CD4-positive, alpha-beta T cell (primary cell): ENCODE data around the gene GPR160. TPM values are rescaled to one million over a fixed set of nuclear protein-coding genes. Genes with fewer than 3 reads are reported as not detected.

Source experiments
- ATAC-seq: fragments of 200-7000 bp; cut with Tn5 transposase; one replicate; pipeline ENCODE4 v1.10.0; 2022; ENCODE audit warnings: mild to moderate bottlenecking; ENCODE audit not compliant: poor library complexity
- CTCF ChIA-PET: fragments of 350-600 bp; sonication (Branson Sonifier 250); formaldehyde crosslinking; loops from one replicate; lab custom pipeline; 2021; ENCODE audit warnings: antibody characterized with exemption, inconsistent platforms; lab: Charles Lee
- POLR2A ChIA-PET: fragments of 350-600 bp; sonication (Branson Sonifier 250); formaldehyde crosslinking; loops from one replicate; lab custom pipeline; 2021; ENCODE audit warnings: antibody characterized with exemption, inconsistent platforms; lab: Charles Lee
- DNase-seq, 14 experiments: peaks; one replicate each; pipeline ENCODE4 v3.0.0-alpha.2; 2013 to 2020; ENCODE audit warnings: mixed read lengths in 2 of 14
- H3K27ac ChIP-seq, 2 donors: one replicate each; pipeline versions ENCODE4 v1.5.1 to v1.7.0; 2013; ENCODE audit warnings: low read length in 2 of 2, low read depth in 1 of 2, mild to moderate bottlenecking in 1 of 2
- H3K27me3 ChIP-seq, 2 experiments: 1 replicate in 1 of 2; 2 replicates in 1 of 2; pipeline versions ENCODE4 v1.6.1 to v1.7.0; 2013; ENCODE audit warnings: low read length in 2 of 2, control low read depth in 1 of 2, mild to moderate bottlenecking in 1 of 2, moderate library complexity in 1 of 2; ENCODE audit not compliant: insufficient read depth in 2 of 2, control insufficient read depth in 1 of 2
- H3K36me3 ChIP-seq: one replicate; pipeline ENCODE4 v1.6.1; 2013; ENCODE audit warnings: low read length, control low read depth; ENCODE audit not compliant: insufficient read depth
- H3K4me1 ChIP-seq: one replicate; pipeline ENCODE4 v1.6.1; 2013; ENCODE audit warnings: low read length, control low read depth; ENCODE audit not compliant: insufficient read depth
- H3K4me3 ChIP-seq: one replicate; pipeline ENCODE4 v1.5.1; 2013; ENCODE audit warnings: mild to moderate bottlenecking, low read length, moderate library complexity
- H3K9me3 ChIP-seq, 2 experiments: 1 replicate in 1 of 2; 2 replicates in 1 of 2; pipeline versions ENCODE4 v1.6.1 to v1.7.0; 2013; ENCODE audit warnings: low read length in 2 of 2, mild to moderate bottlenecking in 2 of 2, control low read depth in 1 of 2, moderate library complexity in 1 of 2; ENCODE audit not compliant: control insufficient read depth in 1 of 2, insufficient read depth in 1 of 2
- H3K27ac Mint-ChIP-seq: one replicate; pipeline ENCODE4 v1.8.0; 2020; ENCODE audit warnings: mixed read lengths
- H3K27me3 Mint-ChIP-seq: one replicate; pipeline ENCODE4 v1.8.0; 2021; ENCODE audit warnings: mixed read lengths
- H3K36me3 Mint-ChIP-seq: one replicate; pipeline ENCODE4 v1.8.0; 2021; ENCODE audit warnings: low read depth, mixed read lengths
- H3K4me1 Mint-ChIP-seq: one replicate; pipeline ENCODE4 v1.8.0; 2021; ENCODE audit warnings: low read depth, mixed read lengths
- H3K4me3 Mint-ChIP-seq: one replicate; pipeline ENCODE4 v1.8.0; 2020; ENCODE audit warnings: mild to moderate bottlenecking, mixed read lengths
- H3K9me3 Mint-ChIP-seq: one replicate; pipeline ENCODE4 v1.8.0; 2020; ENCODE audit warnings: mixed read lengths
- intact Hi-C, 2 experiments: fragments of 100-400 bp; cut with DNase I in 1 of 2; cut with micrococcal nuclease in 1 of 2; formaldehyde crosslinking; loops; one replicate each; pipeline versions ENCODE4 v1.15.1 to v1.9.0; 2023 to 2025; cut with DNase I, micrococcal nuclease
- total RNA-seq, 174 experiments: library from RNA in 2 of 174; stranded (reverse) in 2 of 174; gene quantifications; one replicate each; pipeline ENCODE4 v1.2.3 and lab custom pipeline; 2021 to 2026
- TF ChIP-seq, protein P1 (sequence below): fragments of 200-600 bp; IDR thresholded peaks from one replicate; pipeline ENCODE4 v1.8.0; 2022; ENCODE audit warnings: antibody characterized with exemption, mild to moderate bottlenecking

Gene GPR160
- total RNA-seq, 2 experiments from 2014 or later: 5.7 TPM

DNA sequence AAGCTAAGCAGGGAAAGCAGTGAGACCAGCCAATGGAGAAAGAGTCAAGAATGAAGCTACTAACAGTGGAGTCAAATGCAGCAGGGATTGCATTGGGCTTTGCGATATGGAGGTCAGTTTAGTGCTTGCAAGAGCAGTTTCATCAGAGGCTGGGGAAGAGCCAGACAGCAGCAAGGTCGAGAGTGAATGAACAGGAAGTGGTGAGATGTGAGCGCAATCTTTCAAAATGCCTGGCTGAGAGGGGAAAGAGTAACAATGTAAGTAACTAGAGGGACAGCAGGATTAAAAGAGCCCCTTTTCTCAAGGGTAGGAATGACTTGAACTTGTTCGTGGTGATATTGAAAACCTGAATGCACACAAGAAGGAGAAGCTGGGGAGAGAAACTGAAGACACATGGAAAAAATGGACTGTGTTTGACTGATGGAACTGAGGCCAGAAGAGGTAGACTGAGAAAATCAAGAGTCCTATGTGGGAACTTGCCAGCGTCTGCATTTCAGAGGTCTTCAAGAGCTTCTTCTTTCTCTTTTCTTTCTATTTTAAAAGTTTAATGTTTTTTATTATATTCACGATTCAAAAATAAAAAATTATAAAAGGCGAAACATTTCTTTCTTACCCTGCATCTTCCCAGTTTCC lies 30.6 kb upstream of the GPR160 start:
- H3K27ac ChIP-seq: no peak overlapping the region
- CTCF ChIA-PET: interaction anchor here (1.0 to 1.1 kb wide), 2 partner anchors 13 to 120 kb away, joined by 3 read pairs; no protein-coding TSS in a partner anchor
- ATAC-seq: peak; percentile 86
- Mint-ChIP-seq H3K27me3 (no peaks in the 10 kb centered on the region), H3K27ac (peak overlapping the region; percentile 42), H3K36me3 (no peaks in the 10 kb centered on the region), H3K4me1 (peaks cover 50% of the 10 kb centered on the region), H3K4me3 (peak overlapping the region; percentile 10), H3K9me3 (no peaks in the 10 kb centered on the region)
- POLR2A ChIA-PET: interaction anchor here (1.5 to 1.6 kb wide), 2 partner anchors 26 to 40 kb away, joined by 3 to 8 read pairs; partner anchors contain the start of gene SEC62
- intact Hi-C loops: loop anchor here in 1 of 2 experiments (5.0 kb wide), 1 partner anchor 35 kb away; no protein-coding TSS in a partner anchor
- no peaks in the 10 kb centered on the region for H3K36me3 ChIP-seq
- no peaks in the 10 kb centered on the region for H3K27me3 ChIP-seq
- TF ChIP-seq, protein P1, sequence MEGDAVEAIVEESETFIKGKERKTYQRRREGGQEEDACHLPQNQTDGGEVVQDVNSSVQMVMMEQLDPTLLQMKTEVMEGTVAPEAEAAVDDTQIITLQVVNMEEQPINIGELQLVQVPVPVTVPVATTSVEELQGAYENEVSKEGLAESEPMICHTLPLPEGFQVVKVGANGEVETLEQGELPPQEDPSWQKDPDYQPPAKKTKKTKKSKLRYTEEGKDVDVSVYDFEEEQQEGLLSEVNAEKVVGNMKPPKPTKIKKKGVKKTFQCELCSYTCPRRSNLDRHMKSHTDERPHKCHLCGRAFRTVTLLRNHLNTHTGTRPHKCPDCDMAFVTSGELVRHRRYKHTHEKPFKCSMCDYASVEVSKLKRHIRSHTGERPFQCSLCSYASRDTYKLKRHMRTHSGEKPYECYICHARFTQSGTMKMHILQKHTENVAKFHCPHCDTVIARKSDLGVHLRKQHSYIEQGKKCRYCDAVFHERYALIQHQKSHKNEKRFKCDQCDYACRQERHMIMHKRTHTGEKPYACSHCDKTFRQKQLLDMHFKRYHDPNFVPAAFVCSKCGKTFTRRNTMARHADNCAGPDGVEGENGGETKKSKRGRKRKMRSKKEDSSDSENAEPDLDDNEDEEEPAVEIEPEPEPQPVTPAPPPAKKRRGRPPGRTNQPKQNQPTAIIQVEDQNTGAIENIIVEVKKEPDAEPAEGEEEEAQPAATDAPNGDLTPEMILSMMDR: no peak
- peaks cover 25% of the 10 kb centered on the region for H3K4me1 ChIP-seq
- H3K4me3 ChIP-seq: no peak overlapping the region
- H3K9me3 ChIP-seq: no peaks in the 10 kb centered on the region
- peak in 13 of 14 experiments; percentile 2 to 63 (median 24) for DNase-seq

DNA sequence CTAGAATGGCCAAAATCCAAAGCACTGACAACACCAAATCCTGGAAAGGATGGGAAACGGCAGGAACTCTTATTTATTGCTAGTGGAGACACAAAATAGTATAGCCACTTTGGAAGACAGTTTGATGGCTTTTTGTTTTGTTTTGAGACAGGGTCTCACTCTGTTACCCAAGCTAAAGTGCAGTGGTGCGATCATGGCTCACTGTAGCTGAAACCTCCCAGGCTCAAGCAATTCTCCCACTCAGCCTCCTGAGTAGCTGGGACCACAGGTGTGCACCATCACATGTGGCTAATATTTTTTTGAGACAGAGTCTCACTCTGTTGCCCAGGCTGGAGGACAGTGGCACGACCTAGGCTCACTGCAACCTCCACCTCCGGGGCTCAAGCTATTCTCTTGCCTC lies 27.3 kb upstream of the GPR160 start:
- Histone ChIP-seq H3K36me3 (no peaks in the 10 kb centered on the region), H3K4me3 (no peak overlapping the region), H3K9me3 (no peaks in the 10 kb centered on the region), H3K4me1 (peaks cover 12% of the 10 kb centered on the region), H3K27ac (no peak overlapping the region), H3K27me3 (no peaks in the 10 kb centered on the region)
- H3K9me3 Mint-ChIP-seq: no peaks in the 10 kb centered on the region
- H3K4me3 Mint-ChIP-seq: no peak overlapping the region
- ATAC-seq (no peak), DNase-seq (no peak)
- H3K4me1 Mint-ChIP-seq: peaks cover 23% of the 10 kb centered on the region
- CTCF ChIA-PET: no interaction called here
- no peak overlapping the region for H3K27ac Mint-ChIP-seq
- TF ChIP-seq, protein P1: no peak
- H3K36me3 Mint-ChIP-seq: no peaks in the 10 kb centered on the region
- no peaks in the 10 kb centered on the region for H3K27me3 Mint-ChIP-seq
- intact Hi-C loops: no loop called here
- POLR2A ChIA-PET: no interaction called here

DNA sequence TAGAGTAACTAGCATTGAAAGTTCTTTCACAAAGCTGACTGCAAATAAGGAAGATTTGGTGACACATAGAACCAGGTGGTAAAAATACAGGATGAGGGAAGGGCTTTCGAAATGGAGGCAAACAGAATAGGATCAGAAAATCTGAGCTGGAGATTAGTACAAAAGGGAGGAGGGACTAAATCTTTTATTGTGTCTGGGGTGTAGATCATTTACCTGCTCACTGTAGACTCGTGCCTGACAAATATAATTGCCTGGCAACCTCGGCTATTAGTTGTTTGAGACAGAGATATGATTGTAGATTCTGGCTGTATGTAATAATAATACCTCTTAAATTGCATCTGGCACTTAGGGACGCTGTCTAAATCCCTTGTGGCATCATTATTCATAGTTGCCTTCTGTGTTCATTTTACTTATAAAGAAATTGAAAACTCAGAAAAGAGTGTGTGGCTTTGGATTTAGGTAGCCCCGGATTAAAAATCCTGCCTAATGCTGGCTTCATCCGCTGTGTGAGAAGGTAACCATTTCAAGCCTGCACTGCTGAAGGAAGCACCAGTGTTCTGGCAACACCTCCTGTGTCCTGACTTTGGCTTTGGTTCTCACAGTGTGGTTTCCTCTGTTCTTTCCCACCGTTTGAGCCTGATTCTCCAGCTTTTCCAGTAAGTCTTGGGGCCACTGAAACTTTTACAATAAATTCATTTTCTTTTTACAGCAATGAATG lies 25.0 kb upstream of the GPR160 start:
- no peaks in the 10 kb centered on the region for H3K36me3 Mint-ChIP-seq
- DNase-seq (no peak), ATAC-seq (no peak)
- POLR2A ChIA-PET: interaction anchor here (0.6 kb wide), 1 partner anchor 18 kb away, joined by 3 read pairs; no protein-coding TSS in a partner anchor
- TF ChIP-seq, protein P1: no peak
- no peaks in the 10 kb centered on the region for H3K36me3 ChIP-seq
- H3K27me3 ChIP-seq: no peaks in the 10 kb centered on the region
- H3K27ac ChIP-seq: no peak overlapping the region
- peaks cover 12% of the 10 kb centered on the region for H3K4me1 Mint-ChIP-seq
- no peaks in the 10 kb centered on the region for H3K9me3 ChIP-seq
- no peak overlapping the region for H3K27ac Mint-ChIP-seq
- H3K9me3 Mint-ChIP-seq: no peaks in the 10 kb centered on the region
- H3K27me3 Mint-ChIP-seq: no peaks in the 10 kb centered on the region
- CTCF ChIA-PET: no interaction called here
- H3K4me1 ChIP-seq: no peaks in the 10 kb centered on the region
- intact Hi-C loops: no loop called here
- H3K4me3 ChIP-seq: no peak overlapping the region
- H3K4me3 Mint-ChIP-seq: no peak overlapping the region
